Naive thymus-derived CD4-positive, alpha-beta T cell (primary cell): ENCODE data around the gene TMEM238. TPM values are rescaled to one million over a fixed set of nuclear protein-coding genes. Genes with fewer than 3 reads are reported as not detected.

Experiments used
- ATAC-seq: fragments of 150-1000 bp; cut with Tn5 transposase; 2 replicates; pipeline ENCODE4 v1.10.0; 2021; ENCODE audit warnings: mild to moderate bottlenecking, moderate library complexity
- CTCF ChIA-PET: fragments of 350-600 bp; sonication (Branson Sonifier 250); formaldehyde crosslinking; loops from one replicate; lab custom pipeline; 2021; ENCODE audit warnings: antibody characterized with exemption; lab: Charles Lee
- POLR2A ChIA-PET: fragments of 350-600 bp; sonication (Branson Sonifier 250); formaldehyde crosslinking; loops from one replicate; lab custom pipeline; 2021; ENCODE audit warnings: antibody characterized with exemption, inconsistent platforms; lab: Charles Lee
- DNase-seq, 9 donors: peaks; one replicate each; pipeline versions ENCODE4 v3.0.0 to v3.0.0-alpha.2; 2020 to 2022; ENCODE audit warnings: mixed read lengths in 1 of 9
- H3K27ac ChIP-seq: one replicate; pipeline ENCODE4 v1.7.0; 2013; ENCODE audit warnings: mild to moderate bottlenecking, low read depth, low read length, moderate library complexity
- H3K27me3 ChIP-seq, 2 donors: one replicate each; pipeline ENCODE4 v1.7.0; 2013; ENCODE audit warnings: low read length in 2 of 2, mild to moderate bottlenecking in 2 of 2, moderate library complexity in 2 of 2; ENCODE audit not compliant: control insufficient read depth in 2 of 2, insufficient read depth in 2 of 2
- H3K36me3 ChIP-seq, 3 experiments: 1 replicate in 2 of 3; 2 replicates in 1 of 3; pipeline ENCODE4 v1.7.0; 2013; ENCODE audit warnings: low read length in 3 of 3, mild to moderate bottlenecking in 3 of 3, moderate library complexity in 1 of 3; ENCODE audit not compliant: insufficient read depth in 3 of 3, control insufficient read depth in 2 of 3
- H3K4me1 ChIP-seq, 2 donors: one replicate each; pipeline ENCODE4 v1.7.0; 2013; ENCODE audit warnings: low read length in 2 of 2, mild to moderate bottlenecking in 2 of 2, moderate library complexity in 1 of 2; ENCODE audit not compliant: control insufficient read depth in 2 of 2, insufficient read depth in 2 of 2
- H3K4me3 ChIP-seq: 2 replicates; pipeline ENCODE4 v1.7.0; 2013; ENCODE audit warnings: mild to moderate bottlenecking, low read length
- H3K9me3 ChIP-seq, 3 experiments: 1 replicate in 2 of 3; 2 replicates in 1 of 3; pipeline ENCODE4 v1.7.0; 2013; ENCODE audit warnings: low read length in 3 of 3; ENCODE audit not compliant: control insufficient read depth in 2 of 3
- H3K27ac Mint-ChIP-seq, 9 donors: one replicate each; pipeline ENCODE4 v1.8.0; 2020 to 2022; ENCODE audit warnings: mixed read lengths in 9 of 9, mild to moderate bottlenecking in 8 of 9, moderate library complexity in 5 of 9, inconsistent platforms in 2 of 9
- H3K27me3 Mint-ChIP-seq, 5 donors: one replicate each; pipeline ENCODE4 v1.8.0; 2021 to 2022; ENCODE audit warnings: mixed read lengths in 5 of 5, mild to moderate bottlenecking in 1 of 5
- H3K36me3 Mint-ChIP-seq, 5 donors: one replicate each; pipeline ENCODE4 v1.8.0; 2020 to 2022; ENCODE audit warnings: mixed read lengths in 5 of 5, mild to moderate bottlenecking in 3 of 5, inconsistent platforms in 1 of 5
- H3K4me1 Mint-ChIP-seq, 7 donors: one replicate each; pipeline ENCODE4 v1.8.0; 2020 to 2022; ENCODE audit warnings: mixed read lengths in 7 of 7, mild to moderate bottlenecking in 3 of 7, inconsistent platforms in 1 of 7
- H3K4me3 Mint-ChIP-seq, 10 donors: one replicate each; pipeline ENCODE4 v1.8.0; 2020 to 2022; ENCODE audit warnings: mild to moderate bottlenecking in 10 of 10, mixed read lengths in 10 of 10, moderate library complexity in 6 of 10, inconsistent platforms in 2 of 10
- H3K9me3 Mint-ChIP-seq, 11 donors: one replicate each; pipeline ENCODE4 v1.8.0; 2020 to 2022; ENCODE audit warnings: mixed read lengths in 11 of 11, mild to moderate bottlenecking in 4 of 11, inconsistent platforms in 1 of 11, moderate library complexity in 1 of 11
- intact Hi-C, 2 donors: fragments of 100-400 bp; cut with micrococcal nuclease; formaldehyde crosslinking; loops; one replicate each; pipeline ENCODE4 v1.15.1; 2023
- polyA plus RNA-seq, 2 donors: library from polyadenylated mRNA; unstranded; fragments of 300-500 nt; fragmentation: Illumina TruSeq; gene quantifications; one replicate each; pipeline ENCODE4 v1.2.3, GENCODE V29; 2021
- total RNA-seq, 6 experiments: library from RNA in 5 of 6; stranded (reverse) in 5 of 6; gene quantifications; 1 replicate in 5 of 6; 2 replicates in 1 of 6; pipeline ENCODE4 v1.2.3 and lab custom pipeline; 2021 to 2026

TMEM238 gene
- total and polyA plus RNA-seq, 7 experiments from 2014 or later = 0.33 to 15.7 (median 9.7) TPM

- intact Hi-C loops = no loop called here
- DNase-seq (no peak), ATAC-seq (no peak)
- H3K36me3 ChIP-seq = no peaks in the 10 kb centered on the region
- Mint-ChIP-seq H3K4me3 (no peak overlapping the region), H3K27me3 (peaks cover 29 to 51% (median 35%) of the 10 kb centered on the region in 5 donors), H3K4me1 (peaks cover 6 to 17% (median 12%) of the 10 kb centered on the region in 7 donors), H3K36me3 (peaks cover 0 to 6% (median 4%) of the 10 kb centered on the region in 5 donors), H3K27ac (peak overlapping the region in 1 of 9 donors; percentile 3), H3K9me3 (peaks cover 0 to 5% (median 0%) of the 10 kb centered on the region in 11 donors)
- H3K27ac ChIP-seq = no peak overlapping the region
- POLR2A ChIA-PET = no interaction called here
- no peaks in the 10 kb centered on the region for H3K4me1 ChIP-seq
- H3K4me3 ChIP-seq = no peak overlapping the region
- peaks cover 3 to 27% of the 10 kb centered on the region in 2 donors for H3K27me3 ChIP-seq
- H3K9me3 ChIP-seq = no peaks in the 10 kb centered on the region
- CTCF ChIA-PET = no interaction called here
These were observed 10.6 kb downstream of the TMEM238 start for GRCh38 chr19:55373306-55373992.

- no peak for ATAC-seq
- ChIA-PET POLR2A (no interaction called here), CTCF (no interaction called here)
- Histone ChIP-seq H3K4me3 (no peak overlapping the region), H3K36me3 (no peaks in the 10 kb centered on the region), H3K9me3 (no peaks in the 10 kb centered on the region), H3K27ac (no peak overlapping the region), H3K27me3 (peaks cover 3 to 27% of the 10 kb centered on the region in 2 donors), H3K4me1 (no peaks in the 10 kb centered on the region)
- Mint-ChIP-seq H3K27me3 (peaks cover 32 to 60% (median 35%) of the 10 kb centered on the region in 5 donors), H3K27ac (no peak overlapping the region), H3K4me3 (no peak overlapping the region), H3K36me3 (peaks cover 0 to 6% (median 4%) of the 10 kb centered on the region in 5 donors), H3K9me3 (peaks cover 0 to 5% (median 0%) of the 10 kb centered on the region in 11 donors), H3K4me1 (peaks cover 6 to 17% (median 12%) of the 10 kb centered on the region in 7 donors)
- intact Hi-C loops = no loop called here
- no peak for DNase-seq
These were observed 11.6 kb downstream of the TMEM238 start for GRCh38 chr19:55372316-55373081.

GRCh38 chr19:55370305-55370988, 13.6 kb downstream of the TMEM238 start, which contains the start of gene IL11:
Gene IL11 (minus strand): TSS chr19:55370463. CDS start chr19:55370310, 153 bp downstream.
- H3K9me3 Mint-ChIP-seq = peaks cover 0 to 5% (median 0%) of the 10 kb centered on the region in 11 donors
- peak within 1 kb of the TSS; percentile 30 for H3K4me3 ChIP-seq
- no peaks in the 10 kb centered on the region for H3K36me3 ChIP-seq
- H3K36me3 Mint-ChIP-seq = peaks cover 0 to 6% (median 4%) of the 10 kb centered on the region in 5 donors
- POLR2A ChIA-PET = no interaction called here
- peak within 1 kb of the TSS; percentile 75 to 90 (median 78) for H3K4me3 Mint-ChIP-seq
- intact Hi-C loops = no loop called here
- peaks cover 30 to 57% (median 33%) of the 10 kb centered on the region in 5 donors for H3K27me3 Mint-ChIP-seq
- CTCF ChIA-PET = no interaction called here
- peaks cover 6 to 17% (median 12%) of the 10 kb centered on the region in 7 donors for H3K4me1 Mint-ChIP-seq
- peaks cover 3 to 27% of the 10 kb centered on the region in 2 donors for H3K27me3 ChIP-seq
- no peak for DNase-seq
- H3K27ac ChIP-seq = no peak within 1 kb of the TSS
- H3K27ac Mint-ChIP-seq = no peak within 1 kb of the TSS
- no peaks in the 10 kb centered on the region for H3K9me3 ChIP-seq
- no peak for ATAC-seq
- no peaks in the 10 kb centered on the region for H3K4me1 ChIP-seq

- H3K4me1 Mint-ChIP-seq = peaks cover 6 to 17% (median 12%) of the 10 kb centered on the region in 7 donors
- peaks cover 0 to 6% (median 4%) of the 10 kb centered on the region in 5 donors for H3K36me3 Mint-ChIP-seq
- Histone ChIP-seq H3K9me3 (no peaks in the 10 kb centered on the region), H3K27me3 (peaks cover 3 to 27% of the 10 kb centered on the region in 2 donors), H3K4me1 (no peaks in the 10 kb centered on the region), H3K36me3 (no peaks in the 10 kb centered on the region), H3K4me3 (peak overlapping the region; percentile 30), H3K27ac (no peak overlapping the region)
- intact Hi-C loops = no loop called here
- peak; percentile 54 for ATAC-seq
- H3K4me3 Mint-ChIP-seq = peak overlapping the region; percentile 75 to 90 (median 78)
- no peak overlapping the region for H3K27ac Mint-ChIP-seq
- DNase-seq = peak in 4 of 9 donors; percentile 32 to 41 (median 36)
- ChIA-PET CTCF (interaction anchor here (1.4 kb wide), 1 partner anchor 15 kb away, joined by 4 read pairs; the partner anchor contains the start of gene TMEM238), POLR2A (interaction anchor here (1.0 kb wide), 1 partner anchor 31 kb away, joined by 4 read pairs; no protein-coding TSS in a partner anchor)
- peaks cover 28 to 57% (median 33%) of the 10 kb centered on the region in 5 donors for H3K27me3 Mint-ChIP-seq
- H3K9me3 Mint-ChIP-seq = peaks cover 0 to 5% (median 0%) of the 10 kb centered on the region in 11 donors
These were observed 14.3 kb downstream of the TMEM238 start for GRCh38 chr19:55369653-55370304.

GRCh38 chr19:55368701-55369563, 15.2 kb downstream of the TMEM238 start:
- Mint-ChIP-seq H3K27me3 (peaks cover 27 to 54% (median 32%) of the 10 kb centered on the region in 5 donors), H3K36me3 (peaks cover 0 to 6% (median 4%) of the 10 kb centered on the region in 5 donors), H3K4me3 (peak overlapping the region in 3 of 10 donors; percentile 33 to 58 (median 41)), H3K27ac (no peak overlapping the region), H3K9me3 (peaks cover 0 to 5% (median 0%) of the 10 kb centered on the region in 11 donors), H3K4me1 (peaks cover 6 to 17% (median 12%) of the 10 kb centered on the region in 7 donors)
- Histone ChIP-seq H3K9me3 (no peaks in the 10 kb centered on the region), H3K36me3 (no peaks in the 10 kb centered on the region), H3K4me1 (no peaks in the 10 kb centered on the region), H3K27me3 (peaks cover 3 to 23% of the 10 kb centered on the region in 2 donors), H3K27ac (no peak overlapping the region), H3K4me3 (no peak overlapping the region)
- ATAC-seq (peak; percentile 34), DNase-seq (peak in 1 of 9 donors; percentile 63)
- CTCF ChIA-PET = interaction anchor here (1.4 kb wide), 1 partner anchor 16 kb away, joined by 4 read pairs; the partner anchor contains the start of gene TMEM238
- intact Hi-C loops = no loop called here
- POLR2A ChIA-PET = interaction anchor here (1.0 to 1.5 kb wide), 2 partner anchors 19 to 30 kb away, joined by 4 read pairs; no protein-coding TSS in a partner anchor
